GM12872 (cell line): ENCODE results near the gene MALRD1.

Experiments used
- CTCF ChIP-seq: IDR thresholded peaks from 3 replicates; pipeline ENCODE4 v1.5.1; 2011; ENCODE audit warnings: low read depth, mild to moderate bottlenecking, low read length, moderate library complexity; ENCODE audit not compliant: insufficient read depth

MALRD1 gene

GRCh38 chr10:19302117-19302516 is 253.5 kb downstream of the MALRD1 start:
- TF ChIP-seq CTCF = no peak

- no peak for TF ChIP-seq CTCF
These were observed 261.5 kb downstream of the MALRD1 start for GRCh38 chr10:19310066-19310465.

- no peak for TF ChIP-seq CTCF
These were observed 267.7 kb downstream of the MALRD1 start for GRCh38 chr10:19316204-19316870.

GRCh38 chr10:19317952-19318351 is 269.4 kb downstream of the MALRD1 start:
- TF ChIP-seq CTCF = no peak

- no peak for TF ChIP-seq CTCF
These were observed 277.0 kb downstream of the MALRD1 start for GRCh38 chr10:19325581-19325980.

GRCh38 chr10:19328582-19328981 is 280.0 kb downstream of the MALRD1 start:
- no peak for TF ChIP-seq CTCF

- TF ChIP-seq CTCF = no peak
These were observed 280.9 kb downstream of the MALRD1 start for GRCh38 chr10:19329475-19329874.
